Bronchial epithelial cell (primary cell): ENCODE results near the gene PLPPR4. TPM values are rescaled to one million over a fixed set of nuclear protein-coding genes. Genes with fewer than 3 reads are reported as not detected.
A peak's percentile ranks its signal among the peaks of the same experiment; 100 is the strongest.

Experiments
- DNase-seq: peaks from one replicate; pipeline ENCODE4 v3.0.0-alpha.2; 2010; ENCODE audit warnings: low read depth
- FAIRE-seq: peaks from 2 replicates; lab custom pipeline; 2011; peaks lifted over from hg19 to GRCh38; lab: Jason Lieb, UNC
- H3K27me3 ChIP-seq: 2 replicates; pipeline ENCODE4 v1.5.1; 2011; ENCODE audit warnings: low read length; ENCODE audit not compliant: control insufficient read depth, insufficient read depth
- H3K36me3 ChIP-seq: 2 replicates; pipeline ENCODE4 v1.5.1; 2011; ENCODE audit warnings: low read length; ENCODE audit not compliant: control insufficient read depth, insufficient read depth
- H3K4me3 ChIP-seq: 2 replicates; pipeline ENCODE4 v1.5.1; 2011; ENCODE audit warnings: mild to moderate bottlenecking, low read depth, low read length, control low read depth
- CTCF ChIP-seq: IDR thresholded peaks from 2 replicates; pipeline ENCODE4 v1.5.1; 2011; ENCODE audit warnings: mild to moderate bottlenecking, moderate library complexity, low read length, control low read depth, inconsistent platforms; ENCODE audit not compliant: insufficient read depth, severe bottlenecking
- total RNA-seq: library from RNA; depleted of rRNA; stranded (reverse); fragments of >200 nt; gene quantifications from 2 replicates; pipeline ENCODE4 v1.2.1, GENCODE V29; 2014

Gene PLPPR4
- total RNA-seq, 1 donor from 2014 or later: not detected

- TF ChIP-seq CTCF: no peak
- FAIRE-seq: no peak
- Histone ChIP-seq H3K27me3 (no peaks in the 10 kb centered on the region), H3K4me3 (no peak overlapping the region), H3K36me3 (no peaks in the 10 kb centered on the region)
- DNase-seq: no peak
Observed at GRCh38 chr1:99306056-99306455, 41.8 kb downstream of the PLPPR4 start.

- Histone ChIP-seq H3K4me3 (no peak overlapping the region), H3K27me3 (no peaks in the 10 kb centered on the region), H3K36me3 (no peaks in the 10 kb centered on the region)
- no peak for TF ChIP-seq CTCF
- no peak for FAIRE-seq
- DNase-seq: no peak
Observed at GRCh38 chr1:99306644-99307043, 42.4 kb downstream of the PLPPR4 start.

GRCh38 chr1:99315305-99315704 is 51.0 kb downstream of the PLPPR4 start:
- Histone ChIP-seq H3K27me3 (no peaks in the 10 kb centered on the region), H3K4me3 (no peak overlapping the region), H3K36me3 (no peaks in the 10 kb centered on the region)
- no peak for FAIRE-seq
- no peak for TF ChIP-seq CTCF
- no peak for DNase-seq

- Histone ChIP-seq H3K4me3 (no peak overlapping the region), H3K27me3 (no peaks in the 10 kb centered on the region), H3K36me3 (no peaks in the 10 kb centered on the region)
- no peak for FAIRE-seq
- no peak for DNase-seq
- peak; percentile 12 for TF ChIP-seq CTCF
Observed at GRCh38 chr1:99326215-99326949, 62.1 kb downstream of the PLPPR4 start.

GRCh38 chr1:99327357-99327756 is 63.1 kb downstream of the PLPPR4 start:
- H3K4me3 ChIP-seq: no peak overlapping the region
- TF ChIP-seq CTCF: no peak

GRCh38 chr1:99328171-99328570 is 63.9 kb downstream of the PLPPR4 start:
- Histone ChIP-seq H3K4me3 (no peak overlapping the region), H3K36me3 (no peaks in the 10 kb centered on the region)

More at GRCh38 chr1:99327357-99327756, 63.1 kb downstream of the PLPPR4 start:
- no peaks in the 10 kb centered on the region for H3K36me3 ChIP-seq
- DNase-seq (peak; percentile 12), FAIRE-seq (no peak)
- H3K27me3 ChIP-seq: no peaks in the 10 kb centered on the region

More at GRCh38 chr1:99328171-99328570, 63.9 kb downstream of the PLPPR4 start:
- no peak for DNase-seq
- no peak for FAIRE-seq
- no peak for TF ChIP-seq CTCF
- no peaks in the 10 kb centered on the region for H3K27me3 ChIP-seq
